Loucy (cell line): ENCODE results near the gene OTUD4.
A peak's percentile ranks its signal among the peaks of the same experiment; 100 is the strongest.

Experiments
- H2AFZ ChIP-seq: fragments of 200-600 bp; sonication (generic); 2 replicates; pipeline ENCODE4 v1.6.0; 2016; ENCODE audit warnings: antibody characterized with exemption, mild to moderate bottlenecking, low read length, moderate library complexity
- H3F3A ChIP-seq: fragments of 200-600 bp; 2 replicates; pipeline ENCODE4 v1.6.0; 2016; ENCODE audit warnings: antibody characterized with exemption, low read depth, mild to moderate bottlenecking
- H3K27me3 ChIP-seq: fragments of 200-600 bp; sonication (generic); 2 replicates; pipeline ENCODE4 v1.6.1; 2014; ENCODE audit warnings: low read length, mild to moderate bottlenecking; ENCODE audit not compliant: insufficient read depth, poor library complexity, severe bottlenecking
- H3K36me3 ChIP-seq: fragments of 200-600 bp; sonication (generic); 2 replicates; pipeline ENCODE4 v1.6.1; 2016; ENCODE audit warnings: low read length; ENCODE audit not compliant: insufficient read depth
- H3K4me1 ChIP-seq: fragments of 200-600 bp; sonication (generic); 2 replicates; pipeline ENCODE4 v1.5.1; 2014; ENCODE audit warnings: low read length, mild to moderate bottlenecking; ENCODE audit not compliant: insufficient read depth, poor library complexity, severe bottlenecking
- H3K4me2 ChIP-seq: fragments of 200-600 bp; sonication (generic); 2 replicates; pipeline ENCODE4 v1.6.0; 2014; ENCODE audit warnings: antibody characterized with exemption, low read length, low read depth, mild to moderate bottlenecking; ENCODE audit not compliant: poor library complexity, severe bottlenecking
- H3K4me3 ChIP-seq: fragments of 200-600 bp; sonication (generic); 2 replicates; pipeline ENCODE4 v1.5.1; 2014; ENCODE audit warnings: low read length, mild to moderate bottlenecking, mixed read lengths; ENCODE audit not compliant: poor library complexity, severe bottlenecking
- H3K79me2 ChIP-seq: fragments of 200-600 bp; sonication (generic); 2 replicates; pipeline ENCODE4 v1.6.1; 2014; ENCODE audit warnings: low read length; ENCODE audit not compliant: insufficient read depth
- H3K9ac ChIP-seq: fragments of 200-600 bp; sonication (generic); 2 replicates; pipeline ENCODE4 v1.6.0; 2014; ENCODE audit warnings: mild to moderate bottlenecking, low read depth, low read length, moderate library complexity; ENCODE audit not compliant: poor library complexity, severe bottlenecking
- H3K9me2 ChIP-seq: fragments of 200-600 bp; sonication (generic); replicated peaks from 2 replicates; pipeline ENCODE4 v1.6.1; 2016; ENCODE audit warnings: low read depth, low read length, mixed read lengths
- H3K9me3 ChIP-seq: fragments of 200-600 bp; sonication (generic); 2 replicates; pipeline ENCODE4 v1.6.1; 2014; ENCODE audit warnings: mild to moderate bottlenecking, antibody characterized with exemption, low read length, low read depth; ENCODE audit not compliant: insufficient read depth
- H4K20me1 ChIP-seq: fragments of 200-600 bp; sonication (generic); 2 replicates; pipeline ENCODE4 v1.6.0; 2014; ENCODE audit warnings: antibody characterized with exemption, low read length, mild to moderate bottlenecking; ENCODE audit not compliant: insufficient read depth, poor library complexity, severe bottlenecking
- CTCF ChIP-seq: fragments of 200-600 bp; sonication (generic); conservative IDR thresholded peaks from 2 replicates; pipeline ENCODE4 v1.5.1; 2014; ENCODE audit warnings: mild to moderate bottlenecking, antibody characterized with exemption, low read length
- EZH2phosphoT487 ChIP-seq: fragments of 200-600 bp; IDR thresholded peaks from 2 replicates; pipeline ENCODE4 v1.6.1; 2018; ENCODE audit warnings: antibody characterized with exemption, mild to moderate bottlenecking, moderate library complexity, borderline replicate concordance

OTUD4 gene

GRCh38 chr4:145171911-145172310 is 8.5 kb downstream of the OTUD4 start:
- Histone ChIP-seq H2AFZ (no peak overlapping the region), H3K9me2 (no peaks in the 10 kb centered on the region), H3K4me2 (peak overlapping the region; percentile 98), H3K9me3 (no peaks in the 10 kb centered on the region), H3K4me3 (no peak overlapping the region), H3K79me2 (peaks cover 93% of the 10 kb centered on the region), H3F3A (no peaks in the 10 kb centered on the region), H3K36me3 (peaks cover 54% of the 10 kb centered on the region), H3K27me3 (no peaks in the 10 kb centered on the region), H3K9ac (no peak overlapping the region), H4K20me1 (peaks cover 58% of the 10 kb centered on the region), H3K4me1 (peaks cover 33% of the 10 kb centered on the region)
- no peak for TF ChIP-seq EZH2phosphoT487
- no peak for TF ChIP-seq CTCF

- H3K9ac ChIP-seq = no peak overlapping the region
- H3F3A ChIP-seq = no peaks in the 10 kb centered on the region
- peak overlapping the region; percentile 0 for H3K4me2 ChIP-seq
- no peak overlapping the region for H2AFZ ChIP-seq
- H3K36me3 ChIP-seq = peaks cover 69% of the 10 kb centered on the region
- peaks cover 43% of the 10 kb centered on the region for H4K20me1 ChIP-seq
- no peaks in the 10 kb centered on the region for H3K27me3 ChIP-seq
- no peaks in the 10 kb centered on the region for H3K9me3 ChIP-seq
- peaks cover 93% of the 10 kb centered on the region for H3K79me2 ChIP-seq
- no peaks in the 10 kb centered on the region for H3K9me2 ChIP-seq
- H3K4me1 ChIP-seq = peaks cover 18% of the 10 kb centered on the region
- H3K4me3 ChIP-seq = no peak overlapping the region
- TF ChIP-seq CTCF (no peak), EZH2phosphoT487 (no peak)
Measured at GRCh38 chr4:145170223-145170622, 10.2 kb downstream of the OTUD4 start.

- H3F3A ChIP-seq = no peaks in the 10 kb centered on the region
- H2AFZ ChIP-seq = no peak overlapping the region
- H3K4me2 ChIP-seq = peak overlapping the region; percentile 13
- peaks cover 79% of the 10 kb centered on the region for H3K79me2 ChIP-seq
- TF ChIP-seq EZH2phosphoT487 (no peak), CTCF (no peak)
- H3K36me3 ChIP-seq = peaks cover 66% of the 10 kb centered on the region
- no peaks in the 10 kb centered on the region for H3K27me3 ChIP-seq
- H3K9ac ChIP-seq = no peak overlapping the region
- peaks cover 4% of the 10 kb centered on the region for H3K4me1 ChIP-seq
- no peaks in the 10 kb centered on the region for H3K9me2 ChIP-seq
- H4K20me1 ChIP-seq = peaks cover 28% of the 10 kb centered on the region
- H3K4me3 ChIP-seq = no peak overlapping the region
- H3K9me3 ChIP-seq = no peaks in the 10 kb centered on the region
Measured at GRCh38 chr4:145168581-145169187, 11.7 kb downstream of the OTUD4 start.
